ENCODE data around the gene GOLGA8B.
A peak's percentile ranks its signal among the peaks of the same experiment; 100 is the strongest.
"Not testable (repeated sequence)": the region's sequence is repeated elsewhere in the genome, so short reads cannot be mapped to it uniquely, and the experiment has no call there.

GOLGA8B gene

DNA sequence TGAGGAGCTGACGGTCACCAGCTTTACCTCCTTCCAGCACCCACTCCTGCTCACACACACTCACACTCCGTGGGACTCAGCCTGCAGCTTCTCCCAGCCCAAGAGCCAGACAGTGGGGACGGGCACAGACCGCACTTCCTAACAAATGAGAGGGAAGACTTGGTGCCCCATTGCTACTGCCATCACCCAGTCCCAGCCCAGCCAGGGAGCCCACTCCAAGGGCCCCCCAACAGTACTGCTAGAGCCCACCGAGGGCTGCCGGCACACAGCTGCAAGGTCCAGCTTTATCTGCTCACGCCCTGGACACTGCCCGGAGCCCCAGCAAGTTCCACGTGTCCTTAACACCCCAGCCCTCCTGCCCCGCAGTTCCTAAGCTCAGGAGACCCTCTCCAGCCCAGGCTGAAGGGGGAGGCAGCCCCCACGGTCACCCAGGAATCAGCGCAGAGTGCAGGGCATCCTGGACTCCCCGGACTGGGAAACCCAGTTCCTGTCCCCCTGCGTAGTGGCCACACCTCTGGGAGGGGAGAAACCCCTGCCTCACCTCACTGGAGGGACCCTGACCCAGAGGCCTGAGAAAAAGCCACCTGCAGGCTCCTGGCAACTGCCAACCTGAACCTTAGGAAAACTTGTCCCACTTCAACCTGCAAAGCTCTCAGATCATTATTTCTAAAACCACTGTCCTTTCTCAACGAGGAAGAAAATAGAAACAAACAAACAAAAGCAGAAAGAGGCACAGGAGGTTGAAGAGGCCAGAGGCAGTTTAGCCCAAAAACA, 1.6 kb downstream of the GOLGA8B start:
- H3K4me1 ChIP-seq (ENCODE audit: control insufficient read depth in 2 of 2, insufficient read depth in 2 of 2, low read length in 2 of 2); H3K36me3 ChIP-seq (ENCODE audit: control insufficient read depth in 2 of 2, insufficient read depth in 2 of 2, low read length in 2 of 2); H3K27ac ChIP-seq (ENCODE audit: low read depth in 2 of 2, low read length in 2 of 2); H3K9me3 ChIP-seq (ENCODE audit: control insufficient read depth in 2 of 2, low read length in 2 of 2): not testable (repeated sequence)
- peak overlapping the region; percentile 63 to 72 for H3K4me3 ChIP-seq (ENCODE audit: low read length in 2 of 2)
- peak overlapping the region in 1 of 2 donors; percentile 56 for H3K9ac ChIP-seq (ENCODE audit: low read depth in 1 of 2, low read length in 2 of 2)
- H3K27me3 ChIP-seq (ENCODE audit: control insufficient read depth in 2 of 2, insufficient read depth in 2 of 2, low read length in 2 of 2) = peaks cover 8 to 10% of the 10 kb centered on the region in 2 donors

DNA sequence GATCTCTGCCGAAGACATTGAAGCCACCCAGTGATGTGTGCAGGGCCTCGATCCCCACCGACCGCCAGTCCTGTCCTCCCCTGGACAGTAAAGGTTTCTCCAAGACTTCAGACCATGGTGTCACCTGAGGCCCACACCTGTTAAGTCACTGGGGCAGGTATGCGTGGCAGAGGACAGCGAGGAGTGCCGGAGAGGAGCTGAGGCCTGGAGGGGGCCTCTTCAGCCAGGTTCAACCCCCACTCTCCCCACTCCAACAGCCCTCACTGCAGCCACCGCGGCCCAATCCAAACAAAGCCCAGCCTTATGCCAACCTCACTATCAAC, 2.4 kb downstream of the GOLGA8B start:
- H3K27me3 ChIP-seq (ENCODE audit: control insufficient read depth in 2 of 2, insufficient read depth in 2 of 2, low read length in 2 of 2) = peaks cover 8 to 10% of the 10 kb centered on the region in 2 donors
- H3K9ac ChIP-seq (ENCODE audit: low read depth in 1 of 2, low read length in 2 of 2) = no peak overlapping the region
- H3K4me1 ChIP-seq (ENCODE audit: control insufficient read depth in 2 of 2, insufficient read depth in 2 of 2, low read length in 2 of 2) = peaks cover 3 to 5% of the 10 kb centered on the region in 2 donors
- H3K4me3 ChIP-seq (ENCODE audit: low read length in 2 of 2) = no peak overlapping the region
- H3K9me3 ChIP-seq (ENCODE audit: control insufficient read depth in 2 of 2, low read length in 2 of 2) = no peaks in the 10 kb centered on the region
- no peaks in the 10 kb centered on the region for H3K36me3 ChIP-seq (ENCODE audit: control insufficient read depth in 2 of 2, insufficient read depth in 2 of 2, low read length in 2 of 2)
- no peak overlapping the region for H3K27ac ChIP-seq (ENCODE audit: low read depth in 2 of 2, low read length in 2 of 2)

DNA sequence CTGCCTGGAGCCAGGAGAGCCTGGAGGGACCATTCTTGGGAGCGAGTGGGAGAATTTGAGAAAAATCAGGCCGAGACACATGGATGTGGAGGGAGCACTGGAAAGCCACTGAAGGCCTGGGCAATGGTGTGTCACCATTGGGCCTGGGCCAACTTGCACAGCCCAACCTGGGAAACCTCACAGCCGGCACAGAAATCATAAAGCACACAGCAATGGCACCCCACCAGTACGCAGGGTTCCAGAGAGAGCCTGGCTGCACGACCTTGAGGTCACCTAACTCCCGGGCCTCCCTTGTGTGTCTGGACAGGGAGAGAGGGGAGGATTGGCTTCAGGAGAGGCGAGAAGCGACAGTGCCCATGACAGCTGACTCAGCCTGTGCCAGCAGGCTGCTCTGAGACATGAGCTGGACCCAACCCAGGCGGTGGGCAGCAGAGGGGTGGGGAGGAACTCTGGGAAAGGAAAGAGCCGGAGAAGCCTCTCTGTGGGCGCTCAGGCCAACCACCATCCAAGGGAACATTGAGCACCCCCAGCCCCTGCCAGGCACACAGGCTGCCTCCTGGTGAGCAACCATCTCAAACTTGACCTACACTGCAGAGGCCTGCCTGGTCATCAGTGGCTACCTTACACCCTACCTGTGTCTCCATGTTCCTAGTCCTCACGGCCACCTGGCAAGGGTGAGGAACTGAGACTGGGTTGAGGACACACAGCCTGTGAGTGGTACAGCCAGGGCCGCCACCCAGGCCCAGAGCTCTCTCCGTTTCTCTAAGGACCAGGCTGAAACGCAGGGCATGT, 3.0 kb downstream of the GOLGA8B start:
- H3K27me3 ChIP-seq (ENCODE audit: control insufficient read depth in 2 of 2, insufficient read depth in 2 of 2, low read length in 2 of 2) = peaks cover 8 to 10% of the 10 kb centered on the region in 2 donors
- H3K36me3 ChIP-seq (ENCODE audit: control insufficient read depth in 2 of 2, insufficient read depth in 2 of 2, low read length in 2 of 2); H3K9ac ChIP-seq (ENCODE audit: low read depth in 1 of 2, low read length in 2 of 2); H3K4me3 ChIP-seq (ENCODE audit: low read length in 2 of 2); H3K9me3 ChIP-seq (ENCODE audit: control insufficient read depth in 2 of 2, low read length in 2 of 2); H3K4me1 ChIP-seq (ENCODE audit: control insufficient read depth in 2 of 2, insufficient read depth in 2 of 2, low read length in 2 of 2); H3K27ac ChIP-seq (ENCODE audit: low read depth in 2 of 2, low read length in 2 of 2): not testable (repeated sequence)

DNA sequence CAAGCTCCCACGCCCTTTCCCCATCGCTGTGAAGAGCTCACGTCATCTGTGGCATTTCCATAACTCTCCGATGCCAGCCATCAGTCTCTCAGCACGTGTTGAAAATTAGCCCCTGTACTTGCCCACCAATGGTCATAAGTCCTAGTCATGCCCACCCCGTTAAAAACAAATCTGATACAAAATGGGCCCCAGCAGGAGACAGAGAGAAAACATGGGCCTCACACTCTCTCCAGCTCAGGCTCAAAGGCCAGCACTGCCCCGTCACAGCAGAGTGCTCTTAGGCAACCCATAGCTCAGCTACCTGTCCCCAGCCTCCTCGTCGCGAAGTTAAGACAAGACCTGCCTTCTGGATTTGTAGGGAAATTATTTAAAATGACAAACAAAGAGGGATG, 5.2 kb downstream of the GOLGA8B start:
- Histone ChIP-seq H3K4me3 (ENCODE audit: low read length in 2 of 2) (no peak overlapping the region), H3K4me1 (ENCODE audit: control insufficient read depth in 2 of 2, insufficient read depth in 2 of 2, low read length in 2 of 2) (no peaks in the 10 kb centered on the region), H3K27ac (ENCODE audit: low read depth in 2 of 2, low read length in 2 of 2) (no peak overlapping the region), H3K9me3 (ENCODE audit: control insufficient read depth in 2 of 2, low read length in 2 of 2) (no peaks in the 10 kb centered on the region), H3K9ac (ENCODE audit: low read depth in 1 of 2, low read length in 2 of 2) (no peak overlapping the region), H3K27me3 (ENCODE audit: control insufficient read depth in 2 of 2, insufficient read depth in 2 of 2, low read length in 2 of 2) (no peaks in the 10 kb centered on the region), H3K36me3 (ENCODE audit: control insufficient read depth in 2 of 2, insufficient read depth in 2 of 2, low read length in 2 of 2) (no peaks in the 10 kb centered on the region)

DNA sequence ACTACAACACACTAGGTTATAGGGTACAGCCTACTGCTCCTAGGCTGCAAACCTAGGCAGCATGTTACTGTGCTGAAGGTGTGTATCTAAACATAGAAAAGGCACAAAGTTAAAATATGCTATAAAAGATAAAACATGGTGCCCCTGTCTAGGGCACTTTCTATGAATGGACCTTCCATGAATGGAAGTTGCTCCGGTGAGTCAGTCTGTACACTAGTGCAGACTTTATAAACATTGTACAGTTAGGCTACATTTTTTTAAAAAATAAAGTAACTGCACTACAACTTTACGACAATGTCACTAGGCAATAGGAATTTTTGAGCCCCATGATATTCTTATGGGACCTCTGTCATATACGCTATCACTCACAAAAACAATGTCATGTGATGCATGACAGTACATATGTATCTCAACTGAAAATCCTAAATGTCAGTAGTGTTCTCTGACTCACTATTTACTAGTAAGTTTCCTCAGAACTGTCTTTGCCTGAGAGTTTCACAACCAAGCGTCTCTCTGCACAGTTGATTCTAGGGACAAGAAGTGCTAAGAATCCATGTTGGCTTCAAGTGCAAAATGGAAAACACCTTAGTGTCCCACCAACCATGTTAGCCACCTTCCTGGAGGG, 5.7 kb downstream of the GOLGA8B start:
- H3K36me3 ChIP-seq (ENCODE audit: control insufficient read depth in 2 of 2, insufficient read depth in 2 of 2, low read length in 2 of 2); H3K9ac ChIP-seq (ENCODE audit: low read depth in 1 of 2, low read length in 2 of 2); H3K27me3 ChIP-seq (ENCODE audit: control insufficient read depth in 2 of 2, insufficient read depth in 2 of 2, low read length in 2 of 2); H3K4me1 ChIP-seq (ENCODE audit: control insufficient read depth in 2 of 2, insufficient read depth in 2 of 2, low read length in 2 of 2); H3K9me3 ChIP-seq (ENCODE audit: control insufficient read depth in 2 of 2, low read length in 2 of 2); H3K4me3 ChIP-seq (ENCODE audit: low read length in 2 of 2); H3K27ac ChIP-seq (ENCODE audit: low read depth in 2 of 2, low read length in 2 of 2): not testable (repeated sequence)

DNA sequence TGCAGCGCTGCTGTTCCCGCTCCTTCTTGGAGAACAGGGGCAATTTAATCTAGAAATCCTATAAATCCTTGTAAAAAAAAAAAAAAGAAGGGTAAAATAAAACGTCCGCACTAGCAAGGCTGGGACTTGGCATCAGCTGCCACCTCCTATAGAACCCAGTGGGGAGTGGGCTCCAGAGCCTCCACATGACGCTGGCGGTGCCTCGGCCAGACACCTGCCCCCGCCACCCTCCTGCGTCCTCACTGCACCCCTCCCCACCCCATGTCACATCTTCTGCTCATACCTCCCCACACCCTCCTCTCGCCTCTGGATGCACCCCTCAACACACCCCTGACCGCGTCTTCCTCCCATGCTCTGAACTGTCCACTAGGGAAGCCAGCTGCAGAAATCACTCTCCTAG, 8.4 kb downstream of the GOLGA8B start:
- not testable (repeated sequence) for H3K27me3 ChIP-seq (ENCODE audit: control insufficient read depth in 2 of 2, insufficient read depth in 2 of 2, low read length in 2 of 2); H3K27ac ChIP-seq (ENCODE audit: low read depth in 2 of 2, low read length in 2 of 2); H3K9me3 ChIP-seq (ENCODE audit: control insufficient read depth in 2 of 2, low read length in 2 of 2); H3K9ac ChIP-seq (ENCODE audit: low read depth in 1 of 2, low read length in 2 of 2); H3K36me3 ChIP-seq (ENCODE audit: control insufficient read depth in 2 of 2, insufficient read depth in 2 of 2, low read length in 2 of 2); H3K4me1 ChIP-seq (ENCODE audit: control insufficient read depth in 2 of 2, insufficient read depth in 2 of 2, low read length in 2 of 2); H3K4me3 ChIP-seq (ENCODE audit: low read length in 2 of 2)

DNA sequence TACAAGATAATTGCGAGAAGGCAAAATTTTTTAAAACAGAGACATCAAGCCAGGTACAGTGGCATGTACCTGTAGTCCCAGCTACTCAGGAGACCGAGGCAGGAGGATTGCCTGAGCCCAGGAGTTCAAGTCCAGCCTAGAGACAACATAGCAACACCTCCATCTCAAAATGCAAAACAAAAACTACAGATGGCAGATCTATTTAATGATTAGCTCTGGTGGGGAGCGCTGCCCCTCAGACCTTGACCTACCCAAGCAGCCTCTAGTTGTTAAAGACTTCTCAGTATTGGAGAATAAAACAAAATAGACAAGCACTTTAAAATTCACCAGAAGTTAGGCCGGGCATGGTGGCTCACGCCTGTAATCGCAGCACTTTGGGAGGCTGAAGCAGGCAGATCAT, 10.5 kb downstream of the GOLGA8B start:
- H3K4me3 ChIP-seq (ENCODE audit: low read length in 2 of 2); H3K9me3 ChIP-seq (ENCODE audit: control insufficient read depth in 2 of 2, low read length in 2 of 2); H3K27ac ChIP-seq (ENCODE audit: low read depth in 2 of 2, low read length in 2 of 2); H3K4me1 ChIP-seq (ENCODE audit: control insufficient read depth in 2 of 2, insufficient read depth in 2 of 2, low read length in 2 of 2); H3K9ac ChIP-seq (ENCODE audit: low read depth in 1 of 2, low read length in 2 of 2); H3K27me3 ChIP-seq (ENCODE audit: control insufficient read depth in 2 of 2, insufficient read depth in 2 of 2, low read length in 2 of 2); H3K36me3 ChIP-seq (ENCODE audit: control insufficient read depth in 2 of 2, insufficient read depth in 2 of 2, low read length in 2 of 2): not testable (repeated sequence)

DNA sequence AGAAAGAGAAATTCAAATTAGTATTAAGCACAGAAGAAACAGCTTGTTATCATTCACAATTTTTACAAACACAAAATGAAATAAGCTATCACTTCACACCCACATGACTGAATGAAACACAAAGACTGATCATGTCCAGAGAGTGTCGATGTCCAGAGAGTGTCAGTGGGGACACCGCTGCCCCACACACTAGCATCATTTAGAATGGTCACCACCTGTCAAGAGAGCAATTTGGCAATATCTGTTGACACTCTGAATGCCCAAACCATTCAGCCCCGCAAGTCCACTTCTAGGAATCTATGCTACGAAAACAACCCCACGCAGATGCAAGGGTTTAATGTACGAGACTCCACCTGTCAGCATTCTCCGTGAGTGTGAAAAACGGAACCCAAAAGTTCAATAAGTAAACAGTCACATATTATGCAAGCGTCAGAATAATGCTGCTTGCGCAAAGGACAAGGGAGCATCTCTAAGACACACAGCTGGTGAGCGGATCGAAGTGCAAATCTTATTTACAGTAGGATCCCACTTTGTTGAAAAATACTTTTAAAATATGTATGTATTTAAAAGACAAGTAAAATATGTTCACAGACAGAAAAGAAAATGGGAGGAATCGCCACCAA, 11.3 kb downstream of the GOLGA8B start:
- H3K4me3 ChIP-seq (ENCODE audit: low read length in 2 of 2); H3K36me3 ChIP-seq (ENCODE audit: control insufficient read depth in 2 of 2, insufficient read depth in 2 of 2, low read length in 2 of 2); H3K9ac ChIP-seq (ENCODE audit: low read depth in 1 of 2, low read length in 2 of 2); H3K27me3 ChIP-seq (ENCODE audit: control insufficient read depth in 2 of 2, insufficient read depth in 2 of 2, low read length in 2 of 2); H3K9me3 ChIP-seq (ENCODE audit: control insufficient read depth in 2 of 2, low read length in 2 of 2); H3K27ac ChIP-seq (ENCODE audit: low read depth in 2 of 2, low read length in 2 of 2); H3K4me1 ChIP-seq (ENCODE audit: control insufficient read depth in 2 of 2, insufficient read depth in 2 of 2, low read length in 2 of 2): not testable (repeated sequence)

DNA sequence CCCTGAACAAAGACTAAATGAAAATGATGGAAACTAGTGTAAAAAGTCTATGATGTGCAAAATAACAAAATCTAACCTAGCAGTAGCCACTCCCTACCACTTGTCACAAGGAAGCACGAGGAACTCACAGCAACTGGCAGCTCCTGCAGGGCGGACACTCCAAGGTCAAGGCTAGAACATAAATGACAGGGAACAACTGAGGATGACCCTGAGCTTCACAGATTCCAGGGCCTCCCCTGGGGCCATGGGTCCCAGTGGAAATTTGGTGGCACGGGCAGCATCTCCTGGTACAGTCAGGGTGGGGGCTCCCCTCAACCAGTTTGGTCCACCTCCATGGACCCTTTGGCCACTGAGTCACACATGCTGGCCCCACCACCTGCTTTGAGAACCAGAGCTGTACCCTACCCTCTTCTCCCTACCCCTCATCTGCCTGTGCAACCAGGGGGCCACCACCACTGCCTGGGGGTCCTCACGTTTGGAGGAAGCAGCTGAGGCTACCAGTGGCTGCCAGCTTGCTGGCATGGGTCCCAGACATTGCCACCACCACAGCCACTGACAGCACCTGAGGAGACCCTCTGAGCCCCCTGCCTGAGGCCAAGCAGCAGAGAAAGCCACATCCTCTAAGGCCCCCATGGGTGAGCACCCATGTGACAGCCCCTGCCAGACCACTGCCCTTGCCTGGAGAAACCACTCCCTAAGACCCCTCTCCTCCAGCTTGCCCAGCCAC, 13.6 kb downstream of the GOLGA8B start:
- H3K9ac ChIP-seq (ENCODE audit: low read depth in 1 of 2, low read length in 2 of 2); H3K27ac ChIP-seq (ENCODE audit: low read depth in 2 of 2, low read length in 2 of 2): not testable (repeated sequence)

DNA sequence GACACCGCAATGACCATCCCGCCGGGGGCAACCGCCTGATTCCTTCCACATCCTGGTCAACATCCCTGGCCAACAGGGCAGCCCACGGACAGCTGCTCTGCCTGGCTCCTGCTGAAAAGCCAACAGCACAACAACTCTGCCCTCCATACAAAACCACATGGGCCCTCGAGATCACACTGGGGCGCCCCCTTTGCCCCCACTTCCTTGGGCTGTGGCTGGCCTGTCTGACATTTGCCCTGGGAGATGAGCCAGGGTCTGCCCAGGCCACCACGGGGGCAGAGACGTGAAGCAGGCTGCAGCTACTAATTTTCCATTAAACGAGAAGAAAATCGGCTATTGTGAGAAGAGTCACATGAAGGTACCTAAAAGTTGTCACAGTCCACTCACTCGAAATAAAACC, 16.3 kb downstream of the GOLGA8B start:
- not testable (repeated sequence) for H3K4me3 ChIP-seq (ENCODE audit: low read length in 2 of 2); H3K36me3 ChIP-seq (ENCODE audit: control insufficient read depth in 2 of 2, insufficient read depth in 2 of 2, low read length in 2 of 2); H3K27ac ChIP-seq (ENCODE audit: low read depth in 2 of 2, low read length in 2 of 2); H3K4me1 ChIP-seq (ENCODE audit: control insufficient read depth in 2 of 2, insufficient read depth in 2 of 2, low read length in 2 of 2); H3K9me3 ChIP-seq (ENCODE audit: control insufficient read depth in 2 of 2, low read length in 2 of 2); H3K27me3 ChIP-seq (ENCODE audit: control insufficient read depth in 2 of 2, insufficient read depth in 2 of 2, low read length in 2 of 2); H3K9ac ChIP-seq (ENCODE audit: low read depth in 1 of 2, low read length in 2 of 2)

More for the DNA sequence above, 13.6 kb downstream of the GOLGA8B start:
- H3K4me3 ChIP-seq (ENCODE audit: low read length in 2 of 2); H3K27me3 ChIP-seq (ENCODE audit: control insufficient read depth in 2 of 2, insufficient read depth in 2 of 2, low read length in 2 of 2); H3K4me1 ChIP-seq (ENCODE audit: control insufficient read depth in 2 of 2, insufficient read depth in 2 of 2, low read length in 2 of 2); H3K9me3 ChIP-seq (ENCODE audit: control insufficient read depth in 2 of 2, low read length in 2 of 2); H3K36me3 ChIP-seq (ENCODE audit: control insufficient read depth in 2 of 2, insufficient read depth in 2 of 2, low read length in 2 of 2): not testable (repeated sequence)
